ENCODE results near the gene NSMCE1.

Gene NSMCE1

DNA sequence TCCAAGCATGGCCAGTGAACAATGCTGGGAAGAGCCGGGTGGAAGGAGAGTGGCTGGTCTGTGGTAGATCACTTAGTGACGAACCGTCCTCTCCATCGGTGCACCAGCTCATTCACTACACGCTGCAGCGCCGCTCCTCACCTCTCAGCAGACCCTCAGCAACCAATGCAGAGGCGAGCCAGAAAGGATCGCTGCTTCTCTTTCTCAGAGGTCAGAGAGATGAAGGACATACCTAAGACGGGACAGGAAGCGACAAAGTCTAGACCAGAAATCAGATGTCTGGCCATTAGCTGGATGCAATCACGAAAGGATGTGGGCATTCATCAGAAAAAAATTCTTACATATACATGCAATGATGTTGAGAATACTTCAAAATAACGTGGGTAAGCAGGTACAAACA is 26.9 kb downstream of the NSMCE1 start:
- Histone ChIP-seq H3K36me3 (ENCODE audit: control insufficient read depth, insufficient read depth, low read length) (peaks cover 1% of the 10 kb centered on the region; the same call in 1 of the 2 replicates), H3K27me3 (replicated peaks; ENCODE audit: control insufficient read depth, insufficient read depth, low read length) (no peaks in the 10 kb centered on the region), H3K4me3 (replicated peaks; ENCODE audit: low read depth, low read length) (no peak overlapping the region)
- TF ChIP-seq, protein P1, sequence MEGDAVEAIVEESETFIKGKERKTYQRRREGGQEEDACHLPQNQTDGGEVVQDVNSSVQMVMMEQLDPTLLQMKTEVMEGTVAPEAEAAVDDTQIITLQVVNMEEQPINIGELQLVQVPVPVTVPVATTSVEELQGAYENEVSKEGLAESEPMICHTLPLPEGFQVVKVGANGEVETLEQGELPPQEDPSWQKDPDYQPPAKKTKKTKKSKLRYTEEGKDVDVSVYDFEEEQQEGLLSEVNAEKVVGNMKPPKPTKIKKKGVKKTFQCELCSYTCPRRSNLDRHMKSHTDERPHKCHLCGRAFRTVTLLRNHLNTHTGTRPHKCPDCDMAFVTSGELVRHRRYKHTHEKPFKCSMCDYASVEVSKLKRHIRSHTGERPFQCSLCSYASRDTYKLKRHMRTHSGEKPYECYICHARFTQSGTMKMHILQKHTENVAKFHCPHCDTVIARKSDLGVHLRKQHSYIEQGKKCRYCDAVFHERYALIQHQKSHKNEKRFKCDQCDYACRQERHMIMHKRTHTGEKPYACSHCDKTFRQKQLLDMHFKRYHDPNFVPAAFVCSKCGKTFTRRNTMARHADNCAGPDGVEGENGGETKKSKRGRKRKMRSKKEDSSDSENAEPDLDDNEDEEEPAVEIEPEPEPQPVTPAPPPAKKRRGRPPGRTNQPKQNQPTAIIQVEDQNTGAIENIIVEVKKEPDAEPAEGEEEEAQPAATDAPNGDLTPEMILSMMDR (IDR thresholded peaks at IDR 0.05; ENCODE audit: insufficient read depth, low read length, poor library complexity, severe bottlenecking) = no peak
- DNase-seq (ENCODE audit: extremely low read depth, insufficient read length) = no peak

DNA sequence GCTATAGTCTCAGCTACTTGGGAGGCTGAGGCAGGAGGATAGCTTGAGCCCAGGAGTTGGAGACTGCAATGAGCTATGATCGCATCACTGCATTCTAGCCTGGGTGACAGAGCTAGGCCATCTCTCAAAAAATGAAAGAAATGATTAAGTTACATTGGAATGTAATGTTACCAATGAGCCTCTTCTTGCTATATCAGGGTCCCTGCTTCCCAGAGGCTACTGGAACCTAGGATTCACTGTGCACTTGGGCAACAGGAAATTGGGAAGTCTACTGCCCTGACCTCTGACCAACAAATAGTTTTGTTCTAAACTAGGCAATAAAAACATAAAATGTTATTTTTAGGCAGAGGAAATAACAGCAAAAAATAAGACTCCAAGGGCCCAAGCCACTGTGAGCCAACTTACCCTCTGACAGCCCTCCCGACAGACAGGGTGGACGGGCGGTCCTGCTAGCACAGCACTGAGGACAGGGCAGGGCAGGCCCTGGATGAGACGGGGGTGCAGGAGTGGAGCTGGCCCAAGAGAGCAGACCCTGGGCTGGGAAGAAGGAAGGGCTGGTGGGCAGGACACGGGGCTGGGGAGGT is 27.5 kb downstream of the NSMCE1 start:
- no peak for DNase-seq (ENCODE audit: extremely low read depth, insufficient read length)
- Histone ChIP-seq H3K27me3 (replicated peaks; ENCODE audit: control insufficient read depth, insufficient read depth, low read length) (no peaks in the 10 kb centered on the region), H3K36me3 (ENCODE audit: control insufficient read depth, insufficient read depth, low read length) (peaks cover 1% of the 10 kb centered on the region; the same call in 1 of the 2 replicates), H3K4me3 (replicated peaks; ENCODE audit: low read depth, low read length) (no peak overlapping the region)
- TF ChIP-seq, protein P1 (IDR thresholded peaks at IDR 0.05; ENCODE audit: insufficient read depth, low read length, poor library complexity, severe bottlenecking) = no peak

DNA sequence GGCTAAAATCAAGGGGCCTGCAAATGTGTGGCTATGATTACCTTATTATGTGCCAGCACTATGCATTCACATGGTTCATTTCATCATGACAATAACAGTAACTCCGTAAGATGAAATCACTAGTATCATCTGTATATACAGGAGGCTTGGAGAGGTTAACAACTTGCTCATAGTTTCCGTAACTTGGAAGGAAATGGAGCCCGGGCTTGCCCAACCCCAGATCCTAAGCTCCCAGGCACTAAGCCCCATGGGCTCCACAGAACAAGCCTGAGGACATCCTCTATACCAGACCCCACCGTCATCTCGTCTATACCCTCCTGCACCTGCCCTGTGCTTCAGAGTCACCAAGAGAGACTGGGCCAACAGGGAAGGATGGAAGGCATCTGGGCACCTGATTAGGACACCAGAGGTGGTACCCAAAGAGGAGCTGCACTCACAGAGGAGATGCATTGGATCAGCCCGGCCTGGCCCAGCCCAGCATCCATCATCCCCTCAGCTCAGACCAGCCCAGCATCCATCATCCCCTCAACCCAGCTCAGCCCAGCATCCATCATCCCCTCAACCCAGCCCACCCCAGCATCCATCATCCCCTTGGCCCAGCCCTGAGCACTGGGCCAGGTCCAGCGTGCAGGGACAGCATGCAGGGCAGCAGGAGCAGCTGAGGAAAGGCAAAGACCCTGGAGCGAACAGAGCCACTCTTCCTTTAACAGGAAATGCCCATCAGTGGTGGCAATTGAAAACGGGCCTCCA is 28.5 kb downstream of the NSMCE1 start:
- Histone ChIP-seq H3K4me3 (replicated peaks; ENCODE audit: low read depth, low read length) (no peak overlapping the region), H3K36me3 (ENCODE audit: control insufficient read depth, insufficient read depth, low read length) (peaks cover 1% of the 10 kb centered on the region; the same call in 1 of the 2 replicates), H3K27me3 (replicated peaks; ENCODE audit: control insufficient read depth, insufficient read depth, low read length) (no peaks in the 10 kb centered on the region)
- DNase-seq (ENCODE audit: extremely low read depth, insufficient read length) = no peak
- TF ChIP-seq, protein P1 (IDR thresholded peaks at IDR 0.05; ENCODE audit: insufficient read depth, low read length, poor library complexity, severe bottlenecking) = no peak

DNA sequence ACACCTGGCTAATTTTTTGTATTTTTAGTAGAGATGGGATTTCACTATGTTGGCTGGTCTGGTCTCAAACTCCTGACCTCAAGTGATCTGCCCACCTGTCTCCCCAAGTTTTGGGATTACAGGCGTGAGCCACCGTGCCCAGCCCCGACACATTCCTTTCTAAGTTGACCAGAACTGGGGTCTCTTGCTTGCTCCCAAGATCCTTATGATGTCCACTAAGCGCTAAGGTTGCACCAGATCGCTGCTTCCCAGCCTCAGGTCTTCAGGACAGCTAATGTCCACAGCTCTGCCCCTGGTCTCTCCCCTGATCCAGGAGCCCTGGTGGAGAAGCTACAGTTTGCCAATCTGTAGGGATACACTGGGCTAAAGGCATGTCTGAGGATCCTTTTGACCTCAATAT is 29.5 kb downstream of the NSMCE1 start:
- DNase-seq (ENCODE audit: extremely low read depth, insufficient read length) = no peak
- H3K36me3 ChIP-seq (ENCODE audit: control insufficient read depth, insufficient read depth, low read length) = peaks cover 1% of the 10 kb centered on the region
- no peaks in the 10 kb centered on the region for H3K27me3 ChIP-seq (replicated peaks; ENCODE audit: control insufficient read depth, insufficient read depth, low read length)
- TF ChIP-seq, protein P1 (IDR thresholded peaks at IDR 0.05; ENCODE audit: insufficient read depth, low read length, poor library complexity, severe bottlenecking) = no peak
- H3K4me3 ChIP-seq (replicated peaks; ENCODE audit: low read depth, low read length) = no peak overlapping the region

DNA sequence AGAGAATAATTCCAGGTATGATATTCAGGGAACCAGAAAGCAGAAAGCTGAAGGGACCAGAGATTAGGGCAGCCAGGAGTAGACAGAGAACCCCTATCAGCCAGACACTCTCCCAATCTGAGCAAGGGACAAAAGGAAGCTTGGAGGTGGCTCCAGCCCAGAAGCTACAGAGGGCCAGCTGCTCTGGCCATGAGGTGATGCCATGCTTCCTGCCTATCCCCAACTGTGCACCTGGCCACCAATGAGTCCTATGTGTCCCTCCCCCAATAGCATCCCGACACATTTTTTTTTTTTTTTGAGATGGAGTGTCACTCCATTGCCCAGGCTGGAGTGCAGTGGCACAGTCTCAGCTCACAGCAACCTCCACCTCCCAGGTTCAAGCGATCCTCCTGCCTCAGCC is 30.0 kb downstream of the NSMCE1 start:
- TF ChIP-seq, protein P1 (IDR thresholded peaks at IDR 0.05; ENCODE audit: insufficient read depth, low read length, poor library complexity, severe bottlenecking) = no peak
- H3K4me3 ChIP-seq (replicated peaks; ENCODE audit: low read depth, low read length) = no peak overlapping the region
- no peak for DNase-seq (ENCODE audit: extremely low read depth, insufficient read length)
- no peaks in the 10 kb centered on the region for H3K27me3 ChIP-seq (replicated peaks; ENCODE audit: control insufficient read depth, insufficient read depth, low read length)
- peaks cover 1% of the 10 kb centered on the region for H3K36me3 ChIP-seq (ENCODE audit: control insufficient read depth, insufficient read depth, low read length)
